Measurements from ENCODE around the gene RPS6KA1.
A peak's percentile ranks its signal among the peaks of the same experiment; 100 is the strongest.
"Not testable (repeated sequence)": the region's sequence is repeated elsewhere in the genome, so short reads cannot be mapped to it uniquely, and the experiment has no call there.

RPS6KA1 gene

DNA sequence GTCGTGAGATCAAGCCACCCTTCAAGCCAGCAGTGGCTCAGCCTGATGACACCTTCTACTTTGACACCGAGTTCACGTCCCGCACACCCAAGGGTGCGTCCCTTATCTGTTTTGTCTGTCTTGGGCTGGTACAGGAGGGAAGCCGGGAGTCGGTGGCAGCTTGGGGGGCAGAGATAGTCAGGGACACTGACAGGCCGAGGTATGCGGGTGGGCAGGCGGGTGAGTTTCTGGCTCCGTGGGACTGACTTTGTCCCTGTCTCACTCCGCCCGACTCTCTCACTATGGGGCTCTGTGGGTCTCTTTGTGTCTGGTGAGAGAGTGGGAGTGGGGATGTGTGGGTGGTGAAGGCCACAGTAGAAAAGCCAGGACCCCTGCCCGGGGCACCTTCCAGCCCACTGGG is 27.4 kb downstream of the RPS6KA1 start:
- DNase-seq: no peak

DNA sequence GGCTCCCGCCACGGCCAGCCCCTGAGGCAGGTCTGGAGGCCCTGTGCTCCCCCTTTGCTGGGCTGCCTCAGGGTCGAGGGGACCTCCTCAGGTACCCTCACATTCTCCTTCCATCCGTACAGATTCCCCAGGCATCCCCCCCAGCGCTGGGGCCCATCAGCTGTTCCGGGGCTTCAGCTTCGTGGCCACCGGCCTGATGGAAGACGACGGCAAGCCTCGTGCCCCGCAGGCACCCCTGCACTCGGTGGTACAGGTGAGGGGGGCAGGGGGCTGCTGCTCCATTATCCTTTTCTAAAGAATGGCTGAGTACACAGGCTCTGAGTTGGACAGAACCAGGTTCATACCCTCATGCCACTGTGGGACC is 29.1 kb downstream of the RPS6KA1 start:
- DNase-seq: no peak

GRCh38 chr1:26560403-26560780 is 30.8 kb downstream of the RPS6KA1 start:
- DNase-seq: no peak

- no peak for DNase-seq
Observed at GRCh38 chr1:26570287-26570686, 40.7 kb downstream of the RPS6KA1 start.

DNA sequence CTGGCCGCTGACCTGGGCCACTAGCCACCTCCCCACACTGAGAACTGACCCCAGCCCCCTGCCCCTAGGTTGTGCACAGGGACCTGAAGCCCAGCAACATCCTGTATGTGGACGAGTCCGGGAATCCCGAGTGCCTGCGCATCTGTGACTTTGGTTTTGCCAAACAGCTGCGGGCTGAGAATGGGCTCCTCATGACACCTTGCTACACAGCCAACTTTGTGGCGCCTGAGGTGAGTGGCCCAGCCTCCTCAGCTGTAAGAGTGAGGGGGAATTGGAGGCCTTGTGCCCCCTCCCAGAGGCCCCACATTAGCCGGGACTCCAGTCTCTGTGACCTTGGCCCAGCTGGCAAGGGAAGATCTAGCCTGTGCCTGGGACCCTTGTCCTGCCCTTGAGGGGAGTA is 41.8 kb downstream of the RPS6KA1 start:
- DNase-seq: no peak

- no peak for DNase-seq
Observed at GRCh38 chr1:26574018-26574417, 44.5 kb downstream of the RPS6KA1 start.

- DNase-seq: no peak
Observed at GRCh38 chr1:26574719-26575251, 45.2 kb downstream of the RPS6KA1 start.

- DNase-seq: no peak
Observed at GRCh38 chr1:26575348-26575747, 45.8 kb downstream of the RPS6KA1 start.

DNA sequence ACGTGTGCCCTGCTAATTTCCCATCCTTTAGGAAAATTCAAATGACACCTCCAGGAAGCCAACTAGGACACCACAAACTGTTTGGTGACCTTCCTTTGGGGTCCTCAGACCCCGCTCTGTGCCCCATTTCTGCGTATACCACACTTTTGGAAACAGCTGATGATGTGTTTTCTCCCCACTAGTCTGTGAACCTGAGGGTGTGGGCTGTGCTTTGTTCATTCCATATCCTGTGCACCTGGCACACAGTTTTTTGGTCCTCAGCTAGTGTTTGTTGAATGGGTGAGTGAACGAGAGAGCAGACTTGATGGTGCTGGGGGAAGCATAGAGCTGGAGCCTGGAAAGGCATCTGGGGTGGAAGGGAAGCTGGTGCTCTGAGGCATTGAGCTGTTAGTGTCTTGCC is 48.6 kb downstream of the RPS6KA1 start:
- no peak for DNase-seq

- DNase-seq: no peak
Observed at GRCh38 chr1:26579681-26580111, 50.1 kb downstream of the RPS6KA1 start.

DNA sequence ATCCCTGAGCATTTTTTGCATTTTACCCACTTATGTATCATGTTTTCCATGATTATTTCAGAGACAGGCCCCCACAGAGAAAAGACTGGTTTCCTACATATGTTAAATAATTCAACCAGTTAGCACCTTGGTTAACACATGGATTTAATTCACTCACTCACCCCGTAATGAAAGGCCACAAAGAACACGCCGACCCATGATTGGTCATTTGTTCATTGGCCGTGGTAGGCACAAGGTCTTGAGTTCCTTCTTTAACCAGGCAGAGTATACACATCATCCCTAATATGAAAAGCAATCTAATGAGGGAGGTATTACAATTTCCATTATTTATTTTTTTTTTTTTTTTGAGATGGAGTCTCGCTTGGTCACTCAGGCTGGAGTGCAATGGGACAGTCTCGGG is 50.6 kb downstream of the RPS6KA1 start:
- DNase-seq: no peak

GRCh38 chr1:26581287-26581651 is 51.7 kb downstream of the RPS6KA1 start:
- DNase-seq: no peak

DNA sequence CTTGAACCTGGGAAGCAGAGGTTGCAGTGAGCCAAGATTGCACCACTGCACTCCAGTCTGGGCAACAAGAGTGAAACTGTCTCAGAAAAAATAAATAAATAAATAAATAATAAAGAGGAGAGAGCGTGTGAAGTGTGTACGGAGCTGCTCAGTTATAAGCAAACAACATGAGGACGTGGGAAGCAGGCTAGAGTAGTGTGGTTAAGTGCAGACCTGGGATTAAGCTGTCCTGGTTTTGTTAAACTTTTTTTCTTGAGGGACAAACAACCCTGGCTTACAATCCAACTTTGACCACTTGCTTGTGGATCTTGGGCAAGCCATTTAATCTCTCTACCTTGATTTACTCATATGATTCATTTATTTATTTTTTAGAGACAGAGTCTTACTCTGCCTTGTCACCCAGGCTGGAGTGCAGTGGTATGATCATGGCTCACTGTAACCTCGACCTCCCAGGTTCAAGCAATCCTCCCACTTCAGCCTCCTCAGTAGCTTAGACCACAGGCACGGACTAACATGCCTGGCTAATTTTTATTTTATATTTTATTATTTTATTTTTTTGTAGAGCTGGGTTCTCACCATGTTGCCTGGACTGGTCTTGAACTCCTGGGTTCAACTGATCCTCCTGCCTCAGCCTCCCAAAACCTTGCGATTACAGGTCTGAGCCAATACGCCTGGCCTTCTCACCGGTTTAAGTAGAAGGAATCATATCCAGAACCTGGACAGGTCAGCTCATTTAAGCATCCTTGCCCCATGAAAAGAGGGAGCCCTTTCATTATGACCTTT is 52.7 kb downstream of the RPS6KA1 start:
- no peak for DNase-seq

DNA sequence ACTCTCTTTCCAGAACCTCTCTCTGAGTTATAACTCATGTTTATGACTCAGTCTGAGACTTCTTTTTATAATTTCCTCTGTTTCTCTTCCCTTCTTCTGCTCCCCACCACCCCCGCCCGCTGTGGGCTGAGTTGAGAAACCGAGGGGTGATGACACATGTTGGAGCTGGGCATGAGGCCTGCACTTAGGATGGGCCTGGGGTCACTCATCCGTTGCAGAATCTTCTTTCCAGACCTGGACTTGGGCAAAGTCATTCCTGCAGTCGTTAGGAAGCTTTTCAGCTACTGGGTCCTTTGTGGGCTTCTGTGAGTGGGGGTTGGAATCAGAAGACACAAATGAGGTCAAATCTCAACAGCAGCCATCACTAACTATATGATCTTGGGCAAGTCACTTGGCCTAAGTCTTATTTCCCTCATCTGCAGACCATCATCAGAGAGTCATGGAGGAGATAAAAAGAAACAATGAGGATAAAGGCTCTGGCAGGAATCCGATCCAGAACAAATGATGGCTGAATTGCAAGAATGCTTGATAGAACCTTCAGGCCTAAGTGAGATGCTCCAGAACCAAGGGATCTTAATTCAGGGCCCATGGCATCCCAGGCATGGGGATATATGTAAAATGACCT is 53.4 kb downstream of the RPS6KA1 start:
- no peak for DNase-seq

GRCh38 chr1:26583646-26584485 is 54.3 kb downstream of the RPS6KA1 start:
- DNase-seq: no peak

DNA sequence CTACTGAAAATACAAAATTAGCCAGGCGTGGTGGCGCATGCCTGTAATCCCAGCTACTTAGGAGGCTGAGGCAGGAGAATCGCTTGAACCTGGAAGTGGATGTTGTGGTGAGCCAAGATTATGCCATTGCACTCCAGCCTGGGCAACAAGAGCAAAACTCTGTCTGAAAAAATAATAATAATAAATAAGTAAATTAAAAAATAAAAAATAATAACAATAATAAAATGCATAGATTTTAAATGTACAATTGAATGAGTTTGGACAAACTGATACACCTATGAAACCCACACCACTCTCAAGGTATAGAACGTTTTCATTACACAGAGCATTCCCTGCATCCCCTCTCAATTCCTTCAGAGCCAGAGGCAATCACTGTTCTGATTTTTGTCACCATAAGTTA is 55.0 kb downstream of the RPS6KA1 start:
- not testable (repeated sequence) for DNase-seq

GRCh38 chr1:26585471-26585870 is 55.9 kb downstream of the RPS6KA1 start:
- no peak for DNase-seq

DNA sequence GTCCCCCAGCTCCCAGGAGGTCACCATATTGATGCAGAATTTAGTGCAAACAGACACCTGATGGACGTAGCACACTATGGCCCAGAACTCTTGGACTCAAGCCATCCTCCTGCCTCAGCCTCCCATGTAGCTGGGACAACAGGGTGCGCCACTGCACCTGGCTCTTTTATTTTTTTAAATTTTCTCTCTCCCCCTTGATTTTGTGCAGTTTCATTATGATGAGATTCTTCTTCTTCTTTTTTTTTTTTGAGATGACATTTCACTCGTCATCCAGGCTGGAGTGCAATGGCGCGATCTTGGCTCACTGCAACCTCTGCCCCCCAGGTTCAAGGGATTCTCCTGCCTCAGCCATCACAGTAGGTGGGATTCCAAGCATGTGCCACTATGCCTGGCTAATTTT is 63.8 kb downstream of the RPS6KA1 start:
- no peak for DNase-seq

GRCh38 chr1:26594593-26594992 is 65.0 kb downstream of the RPS6KA1 start:
- not testable (repeated sequence) for DNase-seq

- peak; percentile 2 for DNase-seq
Observed at GRCh38 chr1:26597629-26598039, 68.1 kb downstream of the RPS6KA1 start.

GRCh38 chr1:26598890-26599289 is 69.3 kb downstream of the RPS6KA1 start:
- no peak for DNase-seq

GRCh38 chr1:26602378-26602959 is 72.9 kb downstream of the RPS6KA1 start:
- peak; percentile 24 for DNase-seq

GRCh38 chr1:26603856-26604255 is 74.3 kb downstream of the RPS6KA1 start:
- no peak for DNase-seq
